H1 (cell line): ENCODE measurements around the gene SSNA1. TPM values are rescaled to one million over a fixed set of nuclear protein-coding genes. Genes with fewer than 3 reads are reported as not detected.
A peak's percentile ranks its signal among the peaks of the same experiment; 100 is the strongest.

ENCODE experiments used
- BRCA1 ChIP-seq: IDR thresholded peaks from 2 replicates; pipeline ENCODE4 v1.6.1; 2012; ENCODE audit warnings: low read depth, low read length, improper control_type of control experiment
- CBX5 ChIP-seq: fragments of 300-800, 300-1000 bp; sonication (generic); IDR thresholded peaks from 2 replicates; pipeline ENCODE4 v1.7.1; 2016; ENCODE audit warnings: antibody characterized with exemption, low read length, low read depth
- EZH2 ChIP-seq: fragments of 200-600 bp; sonication (generic); IDR thresholded peaks from 2 replicates; pipeline ENCODE4 v1.7.1; 2012; ENCODE audit warnings: low read depth, mild to moderate bottlenecking, moderate library complexity, low read length, inconsistent platforms; ENCODE audit not compliant: severe bottlenecking
- GABPA ChIP-seq: IDR thresholded peaks from 2 replicates; pipeline ENCODE4 v1.6.1; 2011; ENCODE audit warnings: mild to moderate bottlenecking, low read length, moderate library complexity, borderline replicate concordance; ENCODE audit not compliant: insufficient read depth
- KDM1A ChIP-seq: fragments of 200-600, 300-600 bp; sonication (generic); IDR thresholded peaks from 2 replicates; pipeline ENCODE4 v1.7.1; 2016; ENCODE audit warnings: mild to moderate bottlenecking, low read length, borderline replicate concordance
- MAX ChIP-seq: IDR thresholded peaks from 2 replicates; pipeline ENCODE4 v1.6.1; 2012; ENCODE audit warnings: inconsistent platforms
- SP1 ChIP-seq: IDR thresholded peaks from 2 replicates; pipeline ENCODE4 v1.6.1; 2011; ENCODE audit warnings: low read depth, low read length
- TCF12 ChIP-seq: IDR thresholded peaks from 2 replicates; pipeline ENCODE4 v1.6.1; 2011; ENCODE audit warnings: low read depth, mild to moderate bottlenecking, low read length
- ZNF274 ChIP-seq: IDR thresholded peaks from 2 replicates; pipeline ENCODE4 v1.7.0; 2012; ENCODE audit warnings: low read length, borderline replicate concordance; ENCODE audit errors: extremely low read depth
- polyA plus RNA-seq, 7 experiments: library from polyadenylated mRNA; depleted of rRNA in 3 of 7; stranded (reverse) in 5 of 7; unstranded in 2 of 7; fragments of >200 nt in 5 of 7; fragments of 200-250 nt in 2 of 7; gene quantifications; 1 replicate in 5 of 7; 2 replicates in 1 of 7; 4 replicates in 1 of 7; pipeline versions ENCODE4 v1.2.1 to v1.2.3, GENCODE V29; 2011 to 2013; ENCODE audit warnings: missing spikeins in 2 of 7, mixed read lengths in 2 of 7
- total RNA-seq: library from RNA; stranded (reverse); fragmentation: NEBNext Ultra II Directional; extraction: Animal tissue kit (Norgen Biotek cat#: 25700); gene quantifications from 2 replicates; pipeline ENCODE4 v1.2.1, GENCODE V29; 2021

The SSNA1 gene
- total and polyA plus RNA-seq, 2 of the 8 experiments (the other 6 are each of a cell fraction or from before 2014, with no cell fraction given): 87.3 to 157 TPM

GRCh38 chr9:137227054-137227852, 38.8 kb downstream of the SSNA1 start, which contains the start of gene RNF224 (continued):
- TF ChIP-seq ZNF274 (no peak), KDM1A (peak; percentile 84; the same call in 1 of the 2 replicates), SP1 (no peak), CBX5 (no peak), BRCA1 (no peak), MAX (peak; percentile 44; the same call in 1 of the 2 replicates), TCF12 (no peak), GABPA (peak; percentile 82; the same call in 1 of the 2 replicates), EZH2 (no peak)
